K562 (cell line): ENCODE measurements around the gene SLC1A5. TPM values are rescaled to one million over a fixed set of nuclear protein-coding genes. Genes with fewer than 3 reads are reported as not detected.

Source experiments
- ATAC-seq: fragments of 200-7000 bp; cut with Tn5 transposase; 3 replicates; pipeline ENCODE4 v1.9.1; 2020; ENCODE audit warnings: moderate library complexity
- BruUV-seq: library from RNA; stranded (reverse); fragments of 400-500 nt; replicated peaks from 2 replicates; lab custom pipeline; 2021; lab: Mats Ljungman, UMichigan
- CTCF ChIA-PET: fragments of 300-600 bp; formaldehyde crosslinking; extraction: SDS; loops from one replicate; lab custom pipeline; 2021; ENCODE audit warnings: low intra/inter-chr PET ratio; lab: Yijun Ruan, JAX
- POLR2A ChIA-PET: fragments of 300-600, 350-650 bp; sonication (Branson Sonifier 250); formaldehyde crosslinking; extraction: SDS; loops from one replicate; lab custom pipeline; 2021; ENCODE audit warnings: antibody characterized with exemption, inconsistent platforms; lab: Yijun Ruan, JAX
- DNase-seq, 4 experiments: peaks; one replicate each; pipeline versions ENCODE4 v3.0.0 to v3.0.0-alpha.2; 2011 to 2018; ENCODE audit warnings: low spot score in 3 of 4, mixed read lengths in 3 of 4; ENCODE audit errors: extremely low read depth in 1 of 4
- FAIRE-seq: peaks from 2 replicates; lab custom pipeline; 2011; peaks lifted over from hg19 to GRCh38; lab: Jason Lieb, UNC
- H2AFZ ChIP-seq: 2 replicates; pipeline ENCODE4 v1.6.0; 2011; ENCODE audit warnings: low read depth, low read length, control low read depth, inconsistent platforms
- H3K27ac ChIP-seq: fragments of 200-600 bp; 3 replicates; pipeline ENCODE4 v1.8.0; 2011; ENCODE audit warnings: low read depth, mild to moderate bottlenecking, control low read depth, inconsistent platforms, low read length, moderate library complexity, mixed read lengths; ENCODE audit errors: extremely low read depth
- H3K27me3 ChIP-seq, 2 experiments: fragments of 300-600 bp in 1 of 2; 2 replicates in 1 of 2; 3 replicates in 1 of 2; pipeline versions ENCODE4 v1.6.0 to v1.8.0; 2011; ENCODE audit warnings: inconsistent platforms in 2 of 2, low read length in 2 of 2, mild to moderate bottlenecking in 1 of 2, mixed read lengths in 1 of 2, moderate library complexity in 1 of 2; ENCODE audit not compliant: control insufficient read depth in 2 of 2, insufficient read depth in 2 of 2
- H3K36me3 ChIP-seq: fragments of 300-600 bp; 3 replicates; pipeline ENCODE4 v1.8.0; 2011; ENCODE audit warnings: mild to moderate bottlenecking, low read length, inconsistent platforms; ENCODE audit not compliant: control insufficient read depth, insufficient read depth
- H3K4me1 ChIP-seq, 2 experiments: fragments of 200-600 bp in 1 of 2; replicated peaks in 1 of 2; 2 replicates in 1 of 2; 3 replicates in 1 of 2; pipeline versions ENCODE4 v1.5.1 to v1.8.0; 2011; ENCODE audit warnings: inconsistent platforms in 2 of 2, low read length in 2 of 2, mild to moderate bottlenecking in 1 of 2, mixed read lengths in 1 of 2, moderate library complexity in 1 of 2; ENCODE audit not compliant: control insufficient read depth in 2 of 2, insufficient read depth in 2 of 2
- H3K4me2 ChIP-seq: 2 replicates; pipeline ENCODE4 v1.6.1; 2011; ENCODE audit warnings: low read length, control low read depth, inconsistent platforms, mixed read lengths; ENCODE audit not compliant: insufficient read depth
- H3K4me3 ChIP-seq: fragments of 200-600 bp; sonication (generic), shearing (Covaris generic); 2 replicates; pipeline ENCODE4 v1.5.1; 2016; ENCODE audit warnings: control low read depth, inconsistent platforms
- H3K79me2 ChIP-seq: fragments of 200-600 bp; 3 replicates; pipeline ENCODE4 v1.8.0; 2011; ENCODE audit warnings: low read length, inconsistent platforms; ENCODE audit not compliant: control insufficient read depth, insufficient read depth
- H3K9ac ChIP-seq, 2 experiments: 2 replicates each; pipeline versions ENCODE4 v1.6.0 to v1.6.1; 2011; ENCODE audit warnings: low read depth in 2 of 2, low read length in 2 of 2, control low read depth in 1 of 2, inconsistent platforms in 1 of 2, mild to moderate bottlenecking in 1 of 2, mixed read lengths in 1 of 2; ENCODE audit not compliant: insufficient read depth in 1 of 2
- H3K9me1 ChIP-seq: one replicate; pipeline ENCODE4 v1.6.0; 2011; ENCODE audit warnings: inconsistent platforms, mild to moderate bottlenecking, low read length, moderate library complexity; ENCODE audit not compliant: control insufficient read depth, insufficient read depth
- H3K9me3 ChIP-seq: replicated peaks from 2 replicates; pipeline ENCODE4 v1.5.1; 2011; ENCODE audit warnings: low read depth, low read length, inconsistent platforms; ENCODE audit not compliant: control insufficient read depth, insufficient read depth
- H4K20me1 ChIP-seq: replicated peaks from 2 replicates; pipeline ENCODE4 v1.6.1; 2011; ENCODE audit warnings: low read length, inconsistent platforms, mixed read lengths; ENCODE audit not compliant: control insufficient read depth, insufficient read depth
- E2F6 ChIP-seq, 2 experiments: IDR thresholded peaks; 2 replicates each; pipeline ENCODE4 v1.6.1; 2011; ENCODE audit warnings: borderline replicate concordance in 1 of 2, control low read depth in 1 of 2, low read depth in 1 of 2, low read length in 1 of 2, mild to moderate bottlenecking in 1 of 2, mixed read lengths in 1 of 2, moderate library complexity in 1 of 2; ENCODE audit not compliant: insufficient read depth in 1 of 2, insufficient read length in 1 of 2, poor library complexity in 1 of 2, severe bottlenecking in 1 of 2; ENCODE audit errors: extremely low read depth in 1 of 2
- KLF1 ChIP-seq: fragments of 450-650 bp; IDR thresholded peaks from 2 replicates; pipeline ENCODE4 v1.6.1; 2016; ENCODE audit warnings: missing genetic modification characterization, missing compliant biosample characterization
- NCOA4 ChIP-seq: fragments of 450-650 bp; IDR thresholded peaks from 2 replicates; pipeline ENCODE4 v1.6.1; 2018; ENCODE audit warnings: mild to moderate bottlenecking; ENCODE audit not compliant: partially characterized antibody
- RAD21 ChIP-seq, 2 experiments: fragments of 250-450 bp in 1 of 2; fragments of 450-650 bp in 1 of 2; sonication (Bioruptor Pico) in 1 of 2; formaldehyde crosslinking in 1 of 2; IDR thresholded peaks in 1 of 2; conservative IDR thresholded peaks in 1 of 2; 2 replicates each; pipeline versions ENCODE4 v1.4.0 to v1.8.0; 2020 to 2022; ENCODE audit warnings: mild to moderate bottlenecking in 2 of 2, moderate library complexity in 1 of 2
- RREB1 ChIP-seq: fragments of 250-450 bp; sonication (Bioruptor Pico); IDR thresholded peaks from 2 replicates; pipeline ENCODE4 v1.4.0; 2020
- SMARCC2 ChIP-seq: fragments of 450-650 bp; IDR thresholded peaks from 2 replicates; pipeline ENCODE4 v1.6.1; 2017; ENCODE audit warnings: antibody characterized with exemption, moderate library complexity, mild to moderate bottlenecking, low read depth
- SP1 ChIP-seq: sonication (generic); formaldehyde crosslinking; IDR thresholded peaks from 2 replicates; pipeline ENCODE4 v1.8.1; 2022; ENCODE audit warnings: mild to moderate bottlenecking, missing genetic modification reagents
- TEAD4 ChIP-seq, 2 experiments: sonication (generic) in 1 of 2; formaldehyde crosslinking in 1 of 2; IDR thresholded peaks; 2 replicates each; pipeline versions ENCODE4 v1.6.1 to v1.8.0; 2012 to 2022; ENCODE audit warnings: borderline replicate concordance in 1 of 2, inconsistent platforms in 1 of 2, low read length in 1 of 2, mild to moderate bottlenecking in 1 of 2, missing genetic modification reagents in 1 of 2
- ZNF274 ChIP-seq: IDR thresholded peaks from 2 replicates; pipeline ENCODE4 v1.6.1; 2011; ENCODE audit warnings: low read depth, mild to moderate bottlenecking, low read length, moderate library complexity, borderline replicate concordance
- ZNF384 ChIP-seq: IDR thresholded peaks from 2 replicates; pipeline ENCODE4 v1.6.1; 2012; ENCODE audit warnings: low read depth, low read length, improper control_type of control experiment
- ZNF766 ChIP-seq: fragments of 200-800 bp; sonication (Bioruptor generic); conservative IDR thresholded peaks from 2 replicates; pipeline ENCODE4 v1.6.1; 2016; ENCODE audit warnings: missing genetic modification characterization, missing compliant biosample characterization
- WGBS: fragments of 100-300 bp; shearing (Covaris generic); methylation state at CpG from one replicate; pipeline ENCODE4 v1.1.6; 2016; ENCODE audit warnings: low coverage, mixed read lengths; ENCODE audit not compliant: insufficient coverage; ENCODE audit errors: missing lambda C conversion rate; 5-methylcytosine and 5-hydroxymethylcytosine counted together
- in situ Hi-C: fragments of 300-500 bp; cut with MboI; formaldehyde crosslinking; loops from 4 replicates; pipeline ENCODE4 v1.15.0; 2018; ENCODE audit warnings: inconsistent platforms, mixed read lengths
- intact Hi-C: fragments of 100-400 bp; cut with micrococcal nuclease; formaldehyde crosslinking; loops from 2 replicates; pipeline ENCODE4 v1.14.2; 2022
- polyA plus RNA-seq, 8 experiments: library from polyadenylated mRNA; depleted of rRNA in 4 of 8; stranded (reverse) in 5 of 8; unstranded in 3 of 8; fragments of >200 nt; fragmentation: Nextera tagmentation in 2 of 8; fragmentation: Illumina TruSeq in 1 of 8; extraction: Ambion mirVana in 2 of 8; extraction: Trizol in 1 of 8; gene quantifications; 2 replicates each; pipeline versions ENCODE4 v1.2.1 to v1.2.3, GENCODE V29; 2011 to 2014; ENCODE audit warnings: inconsistent platforms in 1 of 8, missing spikeins in 1 of 8
- total RNA-seq, 7 experiments: library from RNA; depleted of rRNA in 6 of 7; stranded (reverse); fragments of >200 nt in 6 of 7; fragmentation: Illumina TruSeq in 2 of 7; extraction: Trizol in 2 of 7; gene quantifications; 2 replicates each; pipeline versions ENCODE4 v1.2.1 to v1.2.3, GENCODE V29; 2011 to 2021; ENCODE audit warnings: low replicate concordance in 1 of 7
- TF ChIP-seq, protein P1 (sequence below): sonication (generic); formaldehyde crosslinking; IDR thresholded peaks from 2 replicates; pipeline ENCODE4 v1.9.0; 2022; ENCODE audit warnings: mild to moderate bottlenecking, missing genetic modification reagents

The SLC1A5 gene
- total and polyA plus RNA-seq, 9 of the 15 experiments (the other 6 are each of a cell fraction or from before 2014, with no cell fraction given) = 31.2 to 417 (median 134) TPM

DNA sequence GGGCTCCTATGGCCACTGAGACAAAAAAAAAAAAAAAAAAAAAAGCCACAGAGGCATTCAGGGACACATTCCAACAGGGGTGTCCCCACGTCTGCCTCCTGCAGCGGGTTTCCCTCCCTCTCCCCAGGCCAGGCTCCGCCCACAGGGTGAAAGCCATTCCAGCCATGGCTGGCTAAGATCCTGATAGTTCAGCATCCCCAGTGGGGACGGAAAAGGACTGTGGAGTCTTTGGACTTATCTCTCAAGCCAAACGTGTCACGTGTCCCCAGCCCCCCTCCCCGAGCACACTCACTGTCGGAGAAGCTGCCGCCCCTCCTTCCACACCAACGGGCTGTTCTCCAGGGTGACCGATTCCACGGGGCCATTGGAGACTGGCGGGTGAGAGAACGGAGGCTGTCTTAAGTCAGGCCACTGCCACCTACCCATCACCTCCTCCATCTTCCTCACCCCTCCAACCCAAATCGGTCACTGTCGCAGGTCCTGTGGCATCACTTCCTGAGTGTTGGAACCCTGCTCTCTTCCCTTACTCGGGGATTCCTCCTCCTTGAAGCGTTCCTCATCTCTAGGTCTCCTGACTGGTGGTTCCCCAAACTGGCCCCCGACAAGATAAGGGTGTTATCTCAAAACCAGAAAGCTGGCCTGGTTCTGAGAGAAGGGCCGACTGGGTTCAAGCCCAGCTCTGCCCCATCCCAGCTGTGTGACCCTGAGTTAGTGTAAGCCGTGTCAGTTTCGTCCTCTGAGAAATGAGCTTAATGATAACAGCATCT is 51.7 kb downstream of the SLC1A5 start:
- Histone ChIP-seq H3K9ac (peak overlapping the region; percentile 19 to 80; a peak in 3 of 4 replicates), H3K9me1 (peaks cover 5% of the 10 kb centered on the region), H3K27me3 (no peaks in the 10 kb centered on the region), H3K4me2 (peak overlapping the region; percentile 79), H2AFZ (peak overlapping the region; percentile 11; the same call in 1 of the 2 replicates), H3K4me3 (peak overlapping the region; percentile 11), H3K27ac (peak overlapping the region; percentile 82), H3K36me3 (peaks cover 82% of the 10 kb centered on the region; the same call in 2 of the 3 replicates), H3K4me1 (peaks cover 37 to 63% of the 10 kb centered on the region in 2 experiments), H3K9me3 (no peaks in the 10 kb centered on the region), H4K20me1 (peaks cover 51% of the 10 kb centered on the region), H3K79me2 (peaks cover 68% of the 10 kb centered on the region)
- in situ Hi-C loops (no loop called here), intact Hi-C loops (no loop called here)
- BruUV-seq = no TSS peak
- WGBS = 2% methylated on average over 20 of the region's 22 CpGs
- CTCF ChIA-PET = no interaction called here
- DNase-seq (peak; percentile 72 to 94 (median 80)), FAIRE-seq (peak; percentile 94), ATAC-seq (peak; percentile 85)
- POLR2A ChIA-PET = interaction anchor here (0.6 to 1.5 kb wide), 10 partner anchors 8 to 520 kb away, joined by 3 to 7 read pairs (median 4); partner anchors contain the start of genes CCDC9 and PRKD2
- TF ChIP-seq SP1 (CRISPR knock-in tag) (peak; percentile 32; the same call in 1 of the 2 replicates), RREB1 (CRISPR knock-in tag) (peak; percentile 66), E2F6 (IDR thresholded peaks at IDR 0.05; ENCODE audit: borderline replicate concordance in 1 of 2, extremely low read depth in 1 of 2, insufficient read depth in 1 of 2, insufficient read length in 1 of 2, low read depth in 1 of 2, low read length in 1 of 2, poor library complexity in 1 of 2, severe bottlenecking in 1 of 2) (peak in 1 of 2 experiments; percentile 40), ZNF384 (peak; percentile 81), ZNF766 (0 out of 2 replicates have a peak, but pooled peaks have one; percentile 61), ZNF274 (no peak), RAD21 (CRISPR knock-in tag; conservative IDR thresholded peaks at IDR 0.05 in 1 of 2, IDR thresholded peaks at IDR 0.05 in 1 of 2) (no peak), KLF1 (tag) (no peak), TEAD4 (IDR thresholded peaks at IDR 0.05; ENCODE audit: low read length) (peak; percentile 47; the same call in 1 of the 2 replicates), TEAD4 (CRISPR knock-in tag; IDR thresholded peaks at IDR 0.05; ENCODE audit: borderline replicate concordance) (no peak), NCOA4 (no peak), SMARCC2 (0 out of 2 replicates have a peak, but pooled peaks have one; percentile 30)
- TF ChIP-seq, protein P1, sequence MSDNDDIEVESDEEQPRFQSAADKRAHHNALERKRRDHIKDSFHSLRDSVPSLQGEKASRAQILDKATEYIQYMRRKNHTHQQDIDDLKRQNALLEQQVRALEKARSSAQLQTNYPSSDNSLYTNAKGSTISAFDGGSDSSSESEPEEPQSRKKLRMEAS (CRISPR knock-in tag) = peak; percentile 36; the same call in 1 of the 2 replicates
